H9 (cell line): Measurements from ENCODE around the gene TNFSF18. TPM values are rescaled to one million over a fixed set of nuclear protein-coding genes. Genes with fewer than 3 reads are reported as not detected.

Experiments
- DNase-seq: peaks from one replicate; pipeline ENCODE4 v3.0.0-alpha.2; 2017
- H2AFZ ChIP-seq: one replicate; pipeline ENCODE4 v1.6.1; 2013; ENCODE audit warnings: mild to moderate bottlenecking, low read length, control low read depth, moderate library complexity
- H2AK5ac ChIP-seq: 2 replicates; pipeline ENCODE4 v1.6.1; 2013; ENCODE audit warnings: low read length, control low read depth, mixed read lengths; ENCODE audit not compliant: insufficient read length
- H2BK120ac ChIP-seq: one replicate; pipeline ENCODE4 v1.6.1; 2013; ENCODE audit warnings: low read depth, mild to moderate bottlenecking, low read length, control low read depth, inconsistent platforms; ENCODE audit not compliant: poor library complexity, severe bottlenecking
- H2BK12ac ChIP-seq: 2 replicates; pipeline ENCODE4 v1.6.1; 2013; ENCODE audit warnings: low read length, control low read depth, mixed read lengths, low read depth; ENCODE audit not compliant: insufficient read length
- H2BK15ac ChIP-seq: 2 replicates; pipeline ENCODE4 v1.6.1; 2013; ENCODE audit warnings: low read depth, low read length, control low read depth
- H2BK20ac ChIP-seq: one replicate; pipeline ENCODE4 v1.6.1; 2013; ENCODE audit warnings: low read depth, mild to moderate bottlenecking, low read length, control low read depth, inconsistent platforms; ENCODE audit not compliant: poor library complexity, severe bottlenecking
- H2BK5ac ChIP-seq: 2 replicates; pipeline ENCODE4 v1.6.1; 2013; ENCODE audit warnings: low read length, control low read depth, mixed read lengths; ENCODE audit not compliant: insufficient read length
- H3K14ac ChIP-seq: 2 replicates; pipeline ENCODE4 v1.6.1; 2013; ENCODE audit warnings: low read length, control low read depth; ENCODE audit not compliant: insufficient read depth
- H3K18ac ChIP-seq: 2 replicates; pipeline ENCODE4 v1.6.1; 2013; ENCODE audit warnings: low read depth, mild to moderate bottlenecking, mixed read lengths, low read length, control low read depth; ENCODE audit not compliant: insufficient read length
- H3K23ac ChIP-seq: 2 replicates; pipeline ENCODE4 v1.6.1; 2013; ENCODE audit warnings: low read length, control low read depth, mixed read lengths, low read depth; ENCODE audit not compliant: insufficient read length
- H3K23me2 ChIP-seq: 2 replicates; pipeline ENCODE4 v1.6.1; 2013; ENCODE audit warnings: low read depth, mild to moderate bottlenecking, mixed read lengths, low read length, control low read depth; ENCODE audit not compliant: insufficient read length, poor library complexity, severe bottlenecking
- H3K27ac ChIP-seq: 2 replicates; pipeline ENCODE4 v1.5.1; 2013; ENCODE audit warnings: low read length, control low read depth, mixed read lengths, low read depth; ENCODE audit not compliant: insufficient read length
- H3K27me3 ChIP-seq: 2 replicates; pipeline ENCODE4 v1.6.1; 2013; ENCODE audit warnings: low read length, control low read depth, inconsistent platforms; ENCODE audit not compliant: insufficient read depth
- H3K4ac ChIP-seq: 2 replicates; pipeline ENCODE4 v1.6.1; 2013; ENCODE audit warnings: low read depth, mild to moderate bottlenecking, control low read depth, inconsistent platforms, low read length, moderate library complexity
- H3K4me1 ChIP-seq: 2 replicates; pipeline ENCODE4 v1.6.1; 2013; ENCODE audit warnings: low read length, control low read depth, inconsistent platforms; ENCODE audit not compliant: insufficient read depth
- H3K4me2 ChIP-seq: 2 replicates; pipeline ENCODE4 v1.6.1; 2013; ENCODE audit warnings: low read length, control low read depth, mixed read lengths; ENCODE audit not compliant: insufficient read length, insufficient read depth
- H3K56ac ChIP-seq: 2 replicates; pipeline ENCODE4 v1.6.1; 2013; ENCODE audit warnings: low read depth, mild to moderate bottlenecking, mixed read lengths, low read length, control low read depth; ENCODE audit not compliant: insufficient read length
- H3K79me1 ChIP-seq: 2 replicates; pipeline ENCODE4 v1.6.1; 2013; ENCODE audit warnings: low read depth, mild to moderate bottlenecking, moderate library complexity, low read length, control low read depth, inconsistent platforms; ENCODE audit not compliant: insufficient read depth, poor library complexity, severe bottlenecking
- H3K79me2 ChIP-seq: 2 replicates; pipeline ENCODE4 v1.6.1; 2013; ENCODE audit warnings: low read length, control low read depth, inconsistent platforms; ENCODE audit not compliant: insufficient read depth
- H3K9ac ChIP-seq: 2 replicates; pipeline ENCODE4 v1.6.1; 2013; ENCODE audit warnings: low read length, control low read depth, mixed read lengths; ENCODE audit not compliant: insufficient read length; ENCODE audit errors: extremely low read depth
- H3K9me3 ChIP-seq: one replicate; pipeline ENCODE4 v1.6.1; 2013; ENCODE audit warnings: low read depth, low read length, inconsistent platforms; ENCODE audit not compliant: control insufficient read depth
- H3T11ph ChIP-seq: one replicate; pipeline ENCODE4 v1.6.1; 2013; ENCODE audit warnings: mild to moderate bottlenecking, low read length, control low read depth, inconsistent platforms
- H4K20me1 ChIP-seq: one replicate; pipeline ENCODE4 v1.6.1; 2013; ENCODE audit not compliant: control insufficient read depth, insufficient read length, insufficient read depth
- H4K5ac ChIP-seq: 2 replicates; pipeline ENCODE4 v1.6.1; 2013; ENCODE audit warnings: low read depth, mild to moderate bottlenecking, mixed read lengths, low read length, control low read depth; ENCODE audit not compliant: insufficient read length
- H4K8ac ChIP-seq: replicated peaks from 2 replicates; pipeline ENCODE4 v1.6.1; 2013; ENCODE audit warnings: low read length, control low read depth, mixed read lengths, low read depth; ENCODE audit not compliant: insufficient read length
- H4K91ac ChIP-seq: 2 replicates; pipeline ENCODE4 v1.6.1; 2013; ENCODE audit warnings: low read depth, mild to moderate bottlenecking, moderate library complexity, mixed read lengths, low read length, control low read depth; ENCODE audit not compliant: insufficient read length
- H3K27ac Mint-ChIP-seq, 3 experiments: 2 replicates in 2 of 3; 3 replicates in 1 of 3; pipeline ENCODE4 v1.8.0; 2020 to 2021; ENCODE audit warnings: mixed read lengths in 3 of 3, mild to moderate bottlenecking in 1 of 3, moderate library complexity in 1 of 3
- H3K27me3 Mint-ChIP-seq: 2 replicates; pipeline ENCODE4 v1.8.0; 2021; ENCODE audit warnings: low read depth, mild to moderate bottlenecking, moderate library complexity, mixed read lengths
- H3K36me3 Mint-ChIP-seq, 3 experiments: 2 replicates in 2 of 3; 3 replicates in 1 of 3; pipeline ENCODE4 v1.8.0; 2020 to 2021; ENCODE audit warnings: low read depth in 3 of 3, mixed read lengths in 3 of 3; ENCODE audit not compliant: insufficient read depth in 1 of 3
- H3K4me1 Mint-ChIP-seq, 2 experiments: 2 replicates each; pipeline ENCODE4 v1.8.0; 2020; ENCODE audit warnings: mixed read lengths in 2 of 2
- H3K4me3 Mint-ChIP-seq, 2 experiments: 2 replicates in 1 of 2; 3 replicates in 1 of 2; pipeline ENCODE4 v1.8.0; 2020 to 2021; ENCODE audit warnings: mild to moderate bottlenecking in 2 of 2, mixed read lengths in 2 of 2, moderate library complexity in 1 of 2
- H3K9me3 Mint-ChIP-seq, 2 experiments: 2 replicates in 1 of 2; 3 replicates in 1 of 2; pipeline ENCODE4 v1.8.0; 2020; ENCODE audit warnings: mild to moderate bottlenecking in 2 of 2, mixed read lengths in 2 of 2, moderate library complexity in 1 of 2
- CTCF ChIP-seq: fragments of 200-600 bp; sonication (generic); conservative IDR thresholded peaks from 3 replicates; pipeline ENCODE4 v1.8.0; 2021; ENCODE audit warnings: antibody characterized with exemption, mild to moderate bottlenecking
- WGBS: extraction: QIAGEN DNeasy Blood & Tissue Kit; methylation state at CpG from one replicate; pipeline ENCODE4 v1.1.7; 2013; ENCODE audit warnings: missing lambda C conversion rate, low lambda C conversion rate, mixed read lengths; ENCODE audit not compliant: insufficient read length; ENCODE audit errors: extremely low coverage; 5-methylcytosine and 5-hydroxymethylcytosine counted together
- total RNA-seq: library from RNA; stranded (reverse); gene quantifications from 2 replicates; pipeline ENCODE4 v1.2.1, GENCODE V29; 2021

The TNFSF18 gene
- total RNA-seq, 1 experiment from 2014 or later = not detected

GRCh38 chr1:173042806-173043205 is 7.9 kb downstream of the TNFSF18 start:
- no peak overlapping the region for H3T11ph ChIP-seq
- no peaks in the 10 kb centered on the region for H3K23me2 ChIP-seq
- H3K4me2 ChIP-seq = no peak overlapping the region
- TF ChIP-seq CTCF = no peak
- no peaks in the 10 kb centered on the region for H3K79me1 ChIP-seq
- no peak for DNase-seq
- no peak overlapping the region for H2BK20ac ChIP-seq
- Mint-ChIP-seq H3K4me3 (no peak overlapping the region), H3K4me1 (peaks cover 0 to 5% of the 10 kb centered on the region in 2 experiments; a peak in 2 of 4 replicates), H3K27me3 (no peaks in the 10 kb centered on the region), H3K27ac (no peak overlapping the region), H3K9me3 (no peaks in the 10 kb centered on the region), H3K36me3 (no peaks in the 10 kb centered on the region)
- H3K27me3 ChIP-seq = no peaks in the 10 kb centered on the region
- no peaks in the 10 kb centered on the region for H4K20me1 ChIP-seq
- H4K5ac ChIP-seq = no peak overlapping the region
- H3K23ac ChIP-seq = no peak overlapping the region
- no peak overlapping the region for H2AK5ac ChIP-seq
- no peaks in the 10 kb centered on the region for H3K79me2 ChIP-seq
- H3K56ac ChIP-seq = no peak overlapping the region
- H3K27ac ChIP-seq = no peak overlapping the region
- H4K91ac ChIP-seq = no peak overlapping the region
- no peak overlapping the region for H2BK120ac ChIP-seq
- H3K4ac ChIP-seq = no peak overlapping the region
- H2AFZ ChIP-seq = no peak overlapping the region
- H3K14ac ChIP-seq = no peak overlapping the region
- no CpG with 5 or more reads among the region's 3 CpGs for WGBS
- H3K9me3 ChIP-seq = no peaks in the 10 kb centered on the region
- H3K18ac ChIP-seq = no peak overlapping the region
- no peak overlapping the region for H4K8ac ChIP-seq
- no peak overlapping the region for H2BK15ac ChIP-seq
- no peak overlapping the region for H2BK12ac ChIP-seq
- H3K4me1 ChIP-seq = no peaks in the 10 kb centered on the region
- H2BK5ac ChIP-seq = no peak overlapping the region
- no peak overlapping the region for H3K9ac ChIP-seq
